ENCODE results near the gene MKNK1. TPM values are rescaled to one million over a fixed set of nuclear protein-coding genes. Genes with fewer than 3 reads are reported as not detected.

Gene MKNK1
- total RNA-seq, 4 donors from 2014 or later, result 46.1 to 81.2 (median 67.6) TPM

DNA sequence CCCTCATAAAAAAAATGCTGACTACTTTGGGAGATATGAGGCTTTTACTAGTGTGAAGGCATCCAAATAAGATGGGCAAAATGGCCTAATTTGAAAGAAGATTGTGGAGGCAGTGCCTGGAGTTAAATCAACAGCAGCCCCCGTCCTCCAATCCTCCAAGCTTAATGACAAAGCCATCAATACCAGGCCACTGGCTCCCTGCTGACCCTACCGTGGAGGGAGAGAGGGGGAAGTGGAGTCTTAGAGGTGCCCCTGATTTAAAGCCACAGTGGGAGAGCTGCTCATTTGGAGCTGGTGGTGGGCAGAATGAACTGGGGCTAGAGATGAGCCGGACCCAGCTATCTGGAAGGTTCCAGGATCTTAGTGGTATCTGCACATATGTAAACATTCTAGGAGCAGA is 28.3 kb downstream of the MKNK1 start:
- no peak for ATAC-seq (ENCODE audit: low FRiP score)
- no peak for DNase-seq (ENCODE audit: low spot score)
- TF ChIP-seq, protein P1, sequence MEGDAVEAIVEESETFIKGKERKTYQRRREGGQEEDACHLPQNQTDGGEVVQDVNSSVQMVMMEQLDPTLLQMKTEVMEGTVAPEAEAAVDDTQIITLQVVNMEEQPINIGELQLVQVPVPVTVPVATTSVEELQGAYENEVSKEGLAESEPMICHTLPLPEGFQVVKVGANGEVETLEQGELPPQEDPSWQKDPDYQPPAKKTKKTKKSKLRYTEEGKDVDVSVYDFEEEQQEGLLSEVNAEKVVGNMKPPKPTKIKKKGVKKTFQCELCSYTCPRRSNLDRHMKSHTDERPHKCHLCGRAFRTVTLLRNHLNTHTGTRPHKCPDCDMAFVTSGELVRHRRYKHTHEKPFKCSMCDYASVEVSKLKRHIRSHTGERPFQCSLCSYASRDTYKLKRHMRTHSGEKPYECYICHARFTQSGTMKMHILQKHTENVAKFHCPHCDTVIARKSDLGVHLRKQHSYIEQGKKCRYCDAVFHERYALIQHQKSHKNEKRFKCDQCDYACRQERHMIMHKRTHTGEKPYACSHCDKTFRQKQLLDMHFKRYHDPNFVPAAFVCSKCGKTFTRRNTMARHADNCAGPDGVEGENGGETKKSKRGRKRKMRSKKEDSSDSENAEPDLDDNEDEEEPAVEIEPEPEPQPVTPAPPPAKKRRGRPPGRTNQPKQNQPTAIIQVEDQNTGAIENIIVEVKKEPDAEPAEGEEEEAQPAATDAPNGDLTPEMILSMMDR (IDR thresholded peaks at IDR 0.05), result no peak

DNA sequence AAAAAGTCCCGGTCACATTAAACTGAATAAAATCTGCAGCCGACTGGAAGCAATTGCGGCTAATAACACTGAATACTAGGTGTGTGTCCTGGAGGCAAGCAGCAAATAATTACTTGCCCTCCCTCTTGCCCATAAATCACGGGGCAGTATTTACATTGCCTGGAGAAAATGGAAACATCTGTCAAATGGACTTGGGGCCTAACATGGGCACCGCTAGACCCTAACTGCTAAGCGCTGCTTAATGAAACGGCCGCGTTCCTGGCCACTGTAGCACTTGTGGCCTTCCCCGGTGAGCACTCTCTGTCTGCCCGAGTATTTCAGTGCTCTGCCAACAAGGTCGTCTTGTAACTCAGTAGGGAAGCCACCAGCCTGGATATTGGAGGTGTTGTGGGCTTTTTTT is 28.8 kb downstream of the MKNK1 start:
- DNase-seq (ENCODE audit: low spot score) (no peak), ATAC-seq (ENCODE audit: low FRiP score) (no peak)
- TF ChIP-seq, protein P1 (IDR thresholded peaks at IDR 0.05), result no peak

DNA sequence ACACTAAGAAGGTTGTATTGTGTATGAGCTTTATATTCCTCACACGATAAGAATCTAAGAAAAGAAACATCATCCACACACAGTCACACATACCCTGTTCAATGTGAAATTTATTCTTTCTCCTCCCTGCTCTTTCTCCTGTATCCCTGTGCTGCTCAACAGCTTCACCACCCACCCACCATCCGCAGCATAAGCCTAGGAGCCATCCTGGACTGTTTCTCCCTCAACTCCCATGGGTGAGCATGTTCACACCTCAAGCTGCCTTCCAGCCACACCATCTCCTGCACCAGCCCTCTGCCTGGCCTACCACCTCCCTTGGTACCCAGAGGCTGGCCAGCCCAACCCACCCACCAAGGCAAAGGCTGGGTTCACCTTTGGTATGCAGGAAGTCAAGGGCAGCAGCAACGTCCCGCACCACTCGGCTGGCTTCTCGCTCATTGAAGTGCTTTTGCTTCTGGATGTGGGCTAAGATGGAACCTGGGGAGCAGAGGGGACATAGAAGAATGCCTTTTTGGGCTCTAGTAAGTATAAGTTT is 32.3 kb downstream of the MKNK1 start:
- ATAC-seq (ENCODE audit: low FRiP score) (no peak), DNase-seq (ENCODE audit: low spot score) (no peak)
- TF ChIP-seq, protein P1 (IDR thresholded peaks at IDR 0.05), result no peak

DNA sequence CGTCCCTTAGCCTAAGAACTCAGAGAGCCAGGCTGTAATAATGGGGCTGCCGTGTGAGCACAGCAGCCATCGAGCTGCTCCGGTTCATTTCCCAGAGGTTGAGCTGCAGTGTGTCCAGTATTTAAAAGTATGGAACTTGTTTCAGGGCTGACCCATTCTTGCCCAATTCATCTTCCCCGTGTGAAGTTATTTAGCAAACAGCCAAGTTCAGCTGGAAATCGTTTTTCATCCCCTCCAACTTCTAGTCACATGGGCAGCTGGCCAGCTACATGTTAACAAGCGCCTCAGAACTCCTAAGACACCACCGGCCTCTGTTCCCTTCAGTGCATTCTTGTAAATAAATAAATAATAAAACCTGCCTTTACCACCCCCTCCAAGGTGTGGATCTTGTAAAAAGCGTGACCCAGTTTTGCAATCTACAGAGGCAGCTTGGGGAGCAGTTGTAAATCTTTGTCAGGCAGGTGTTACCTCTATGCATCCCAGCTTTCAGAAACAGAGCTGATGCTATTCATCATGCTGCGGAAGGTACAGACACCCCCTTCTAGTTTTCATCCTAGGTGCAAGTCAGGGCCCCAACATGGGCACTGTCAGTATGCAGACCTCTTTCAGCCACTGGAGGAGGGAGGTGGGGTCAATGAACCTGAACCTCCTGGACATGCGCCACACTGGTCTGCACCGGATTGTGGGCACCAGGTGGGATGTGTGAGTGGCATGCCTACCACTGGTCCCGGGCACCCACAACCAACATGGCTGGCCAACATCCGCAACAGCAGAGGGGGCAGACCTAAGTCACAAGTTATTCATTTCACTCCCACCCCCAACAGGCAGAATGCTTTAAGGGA is 34.0 kb downstream of the MKNK1 start:
- TF ChIP-seq, protein P1 (IDR thresholded peaks at IDR 0.05), result no peak
- DNase-seq (ENCODE audit: low spot score) (no peak), ATAC-seq (ENCODE audit: low FRiP score) (no peak)

DNA sequence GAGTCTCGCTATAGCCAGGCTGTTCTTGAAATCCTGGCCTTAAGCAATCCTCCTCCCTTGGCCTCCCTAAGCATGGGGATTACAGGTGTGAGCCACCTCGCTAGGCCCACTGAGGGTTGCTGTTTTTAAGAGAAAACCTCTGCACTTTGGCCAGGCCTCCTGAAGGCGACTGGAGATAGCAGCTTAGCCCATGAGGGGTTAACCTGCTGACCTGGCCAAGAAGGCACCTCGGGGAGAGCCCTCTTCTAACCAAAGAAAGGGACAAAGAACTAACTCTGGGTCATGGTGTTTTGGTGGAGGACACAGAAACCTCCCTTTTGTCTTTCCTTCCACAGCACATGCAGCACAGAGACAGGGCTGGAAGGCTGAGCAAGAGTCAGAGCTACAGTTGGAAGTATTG is 35.0 kb downstream of the MKNK1 start:
- TF ChIP-seq, protein P1 (IDR thresholded peaks at IDR 0.05), result no peak
- no peak for DNase-seq (ENCODE audit: low spot score)
- no peak for ATAC-seq (ENCODE audit: low FRiP score)

DNA sequence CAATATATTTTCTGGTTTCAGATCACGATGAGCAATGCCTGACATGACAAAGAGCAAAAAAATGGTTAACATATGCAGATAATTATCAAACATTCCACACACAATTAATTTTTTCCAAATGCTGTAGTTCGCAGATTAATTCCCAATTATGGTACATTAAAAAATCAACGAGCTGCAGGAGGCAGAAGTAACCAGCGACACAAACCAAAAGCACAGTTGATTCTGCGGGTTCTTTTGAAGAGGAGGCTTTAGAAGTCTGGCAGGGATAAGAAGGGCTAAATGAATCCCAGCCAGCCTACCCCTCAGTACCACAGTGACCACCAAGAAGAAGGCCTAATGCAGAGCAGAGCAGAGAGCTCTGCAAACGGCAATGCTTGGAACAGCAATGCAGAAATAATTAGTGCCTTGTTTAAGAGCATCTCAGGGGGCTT is 35.6 kb downstream of the MKNK1 start:
- ATAC-seq (ENCODE audit: low FRiP score) (no peak), DNase-seq (ENCODE audit: low spot score) (no peak)
- TF ChIP-seq, protein P1 (IDR thresholded peaks at IDR 0.05), result no peak

DNA sequence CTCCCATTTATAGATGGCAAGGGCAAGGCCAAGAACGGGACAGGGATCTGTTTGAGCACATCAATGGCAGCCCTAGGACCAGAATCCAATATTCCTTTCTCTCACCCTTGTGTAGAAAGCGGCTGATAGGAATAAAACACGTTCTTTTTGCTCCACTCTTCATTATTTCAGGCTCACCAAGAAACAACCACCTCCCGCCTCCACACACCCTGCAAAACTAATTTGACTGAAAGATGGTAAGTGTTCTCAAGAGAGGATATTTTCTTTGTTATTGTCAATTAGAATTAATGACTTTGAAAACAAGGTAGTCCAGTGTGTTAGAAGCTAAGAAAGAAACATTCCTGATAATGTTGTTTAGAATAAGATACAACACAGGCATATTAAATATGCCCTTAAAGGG is 40.7 kb downstream of the MKNK1 start:
- ATAC-seq (ENCODE audit: low FRiP score) (no peak), DNase-seq (ENCODE audit: low spot score) (no peak)
- TF ChIP-seq, protein P1 (IDR thresholded peaks at IDR 0.05), result no peak
